Measurements from ENCODE around the gene KIF26B. TPM values are rescaled to one million over a fixed set of nuclear protein-coding genes. Genes with fewer than 3 reads are reported as not detected.
"Not testable (repeated sequence)": the region's sequence is repeated elsewhere in the genome, so short reads cannot be mapped to it uniquely, and the experiment has no call there.

Gene KIF26B
- total RNA-seq, 1 donor from 2014 or later, result 3.5 TPM

DNA sequence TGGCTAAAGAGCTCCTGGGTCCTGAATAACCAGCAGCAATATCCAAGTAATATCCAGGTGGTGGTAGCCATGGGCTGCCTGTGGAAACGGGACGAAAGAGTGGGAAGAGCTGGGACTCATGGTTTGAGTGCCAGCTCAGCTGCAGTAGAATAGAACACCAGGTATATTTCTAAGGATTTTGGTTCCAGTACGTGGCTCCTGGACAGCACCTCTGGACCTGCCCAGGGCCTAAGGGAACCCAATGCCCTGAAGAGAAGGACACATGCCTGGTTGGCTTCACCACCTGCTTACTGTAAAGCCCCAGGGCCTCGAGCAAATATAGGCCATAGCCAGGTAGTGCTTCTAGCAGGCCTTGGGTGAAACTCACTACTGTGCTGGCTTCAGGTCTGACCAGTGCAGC, 566.7 kb downstream of the KIF26B start:
- no peak for TF ChIP-seq CTCF (IDR thresholded peaks at IDR 0.05; ENCODE audit: borderline replicate concordance)
- Histone ChIP-seq H3K36me3 (no peaks in the 10 kb centered on the region), H3K4me3 (no peak overlapping the region), H3K27me3 (ENCODE audit: low read depth) (no peaks in the 10 kb centered on the region), H3K27ac (replicated peaks) (no peak overlapping the region), H3K9me3 (replicated peaks) (peaks cover 11% of the 10 kb centered on the region), H3K4me1 (no peaks in the 10 kb centered on the region)
- no peak for DNase-seq
- intact Hi-C loops (cut with micrococcal nuclease), result no loop called here

- intact Hi-C loops (cut with micrococcal nuclease); H3K36me3 ChIP-seq; H3K27me3 ChIP-seq (ENCODE audit: low read depth); H3K27ac ChIP-seq (replicated peaks); H3K4me1 ChIP-seq; DNase-seq; H3K4me3 ChIP-seq: not testable (repeated sequence)
- H3K9me3 ChIP-seq (replicated peaks), result peaks cover 74% of the 10 kb centered on the region
Observed at GRCh38 chr1:245728035-245728434, 573.2 kb downstream of the KIF26B start.

- Histone ChIP-seq H3K27ac (replicated peaks) (no peak overlapping the region), H3K4me1 (no peaks in the 10 kb centered on the region), H3K9me3 (replicated peaks) (peaks cover 73% of the 10 kb centered on the region), H3K4me3 (no peak overlapping the region), H3K36me3 (no peaks in the 10 kb centered on the region), H3K27me3 (ENCODE audit: low read depth) (no peaks in the 10 kb centered on the region)
- TF ChIP-seq CTCF (IDR thresholded peaks at IDR 0.05; ENCODE audit: borderline replicate concordance), result no peak
- intact Hi-C loops (cut with micrococcal nuclease), result no loop called here
- no peak for DNase-seq
Observed at GRCh38 chr1:245730801-245731200, 576.0 kb downstream of the KIF26B start.

DNA sequence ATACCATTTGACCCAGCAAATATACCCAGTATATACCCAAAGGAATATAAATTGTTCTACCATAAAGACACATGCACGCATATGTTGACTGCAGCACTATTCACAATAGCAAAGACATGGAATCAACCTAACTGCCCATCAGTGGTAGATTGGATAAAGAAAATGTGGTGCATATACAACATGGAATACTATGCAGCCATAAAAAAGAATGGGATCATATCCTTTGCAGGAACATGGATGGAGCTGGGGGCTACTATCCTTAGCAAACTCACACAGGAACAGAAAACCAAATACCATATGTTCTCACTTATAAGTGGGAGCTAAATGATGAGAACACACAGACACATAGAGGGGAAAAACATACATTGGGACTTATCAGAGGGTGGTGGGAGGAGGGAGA, 585.6 kb downstream of the KIF26B start:
- DNase-seq; H3K4me1 ChIP-seq; H3K9me3 ChIP-seq (replicated peaks); H3K4me3 ChIP-seq; H3K27ac ChIP-seq (replicated peaks); intact Hi-C loops (cut with micrococcal nuclease); H3K27me3 ChIP-seq (ENCODE audit: low read depth); H3K36me3 ChIP-seq: not testable (repeated sequence)

DNA sequence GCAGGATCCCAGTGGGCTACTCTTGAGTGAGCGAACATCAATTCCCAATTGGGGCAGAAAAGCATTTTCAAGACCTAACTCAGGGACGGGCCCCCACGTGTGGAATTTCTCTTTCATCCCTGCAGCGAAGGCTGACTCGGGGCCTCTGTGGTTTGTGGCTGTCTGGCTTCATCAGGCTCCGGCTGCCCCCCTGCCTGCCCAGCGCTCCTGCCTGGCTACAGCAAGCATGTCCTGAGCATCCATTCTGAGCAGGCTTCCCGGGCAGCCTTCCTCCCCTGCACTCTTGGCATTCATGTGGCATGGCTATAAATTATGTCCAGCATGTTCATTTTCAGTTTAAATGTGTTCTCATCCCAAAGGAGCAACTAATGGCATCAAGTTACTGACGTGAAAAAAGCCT, 588.1 kb downstream of the KIF26B start:
- intact Hi-C loops (cut with micrococcal nuclease), result no loop called here
- Histone ChIP-seq H3K27me3 (ENCODE audit: low read depth) (no peaks in the 10 kb centered on the region), H3K36me3 (peaks cover 1% of the 10 kb centered on the region), H3K27ac (replicated peaks) (no peak overlapping the region), H3K9me3 (replicated peaks) (peaks cover 14% of the 10 kb centered on the region), H3K4me1 (no peaks in the 10 kb centered on the region), H3K4me3 (no peak overlapping the region)
- no peak for DNase-seq
- no peak for TF ChIP-seq CTCF (IDR thresholded peaks at IDR 0.05; ENCODE audit: borderline replicate concordance)

DNA sequence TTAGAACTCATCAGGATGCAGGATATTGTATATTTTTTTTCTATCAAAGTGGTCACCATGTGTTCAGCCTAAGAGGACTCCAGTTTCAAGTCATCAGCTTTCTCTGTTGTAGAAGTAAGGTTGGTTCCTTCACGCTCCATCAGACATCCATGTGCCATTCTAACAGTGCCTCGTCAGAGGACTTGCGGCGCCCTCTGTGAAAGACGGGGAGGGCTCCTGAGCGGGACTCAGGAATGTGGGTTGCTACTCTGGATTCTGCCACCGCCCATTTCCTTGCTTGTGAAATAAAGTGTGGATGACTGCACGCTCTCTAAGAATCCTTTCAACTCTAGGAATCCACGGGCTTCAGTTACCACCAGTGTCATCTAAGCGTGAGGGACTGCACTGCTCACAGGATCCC, 593.5 kb downstream of the KIF26B start:
- intact Hi-C loops (cut with micrococcal nuclease), result no loop called here
- no peak for DNase-seq
- H3K27ac ChIP-seq (replicated peaks), result no peak overlapping the region
- no peak overlapping the region for H3K4me3 ChIP-seq
- TF ChIP-seq CTCF (IDR thresholded peaks at IDR 0.05; ENCODE audit: borderline replicate concordance), result no peak
- H3K36me3 ChIP-seq, result peaks cover 12% of the 10 kb centered on the region
- peaks cover 20% of the 10 kb centered on the region for H3K9me3 ChIP-seq (replicated peaks)
- no peaks in the 10 kb centered on the region for H3K27me3 ChIP-seq (ENCODE audit: low read depth)
- no peaks in the 10 kb centered on the region for H3K4me1 ChIP-seq

DNA sequence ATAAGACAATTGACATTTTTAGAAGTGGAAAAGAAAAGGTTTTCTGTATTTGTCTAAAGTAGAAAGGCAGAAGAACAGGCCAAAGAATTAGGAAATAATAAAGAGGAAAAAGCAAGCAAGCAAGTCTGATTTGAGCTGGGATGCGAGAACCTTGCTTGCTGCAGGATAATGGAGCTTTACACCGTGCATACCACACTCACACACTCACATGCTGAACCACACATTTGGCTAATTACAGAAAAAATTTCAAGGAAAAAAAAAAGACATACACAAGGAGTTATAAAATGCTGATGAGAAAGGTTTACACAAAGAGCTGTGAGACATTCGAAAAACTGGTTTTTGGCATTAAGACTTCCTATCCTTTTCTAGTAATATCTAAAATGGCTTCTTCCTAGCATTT, 593.9 kb downstream of the KIF26B start:
- intact Hi-C loops (cut with micrococcal nuclease), result no loop called here
- peaks cover 12% of the 10 kb centered on the region for H3K36me3 ChIP-seq

More for the DNA sequence above, 593.9 kb downstream of the KIF26B start:
- Histone ChIP-seq H3K27ac (replicated peaks) (no peak overlapping the region), H3K9me3 (replicated peaks) (peaks cover 20% of the 10 kb centered on the region), H3K4me1 (no peaks in the 10 kb centered on the region), H3K27me3 (ENCODE audit: low read depth) (no peaks in the 10 kb centered on the region), H3K4me3 (no peak overlapping the region)
- no peak for TF ChIP-seq CTCF (IDR thresholded peaks at IDR 0.05; ENCODE audit: borderline replicate concordance)
- no peak for DNase-seq
